ENCODE measurements around the gene ZBTB46.

The ZBTB46 gene

GRCh38 chr20:63765082-63765873, 65.8 kb downstream of the ZBTB46 start:
- TF ChIP-seq ZFX (IDR thresholded peaks at IDR 0.05; ENCODE audit: borderline replicate concordance) (no peak), CTCF (IDR thresholded peaks at IDR 0.05) (no peak)
- H3K27ac ChIP-seq: no peak overlapping the region

- H3K27ac ChIP-seq: no peak overlapping the region
- no peak for TF ChIP-seq ZFX (IDR thresholded peaks at IDR 0.05; ENCODE audit: borderline replicate concordance)
- no peak for TF ChIP-seq CTCF (IDR thresholded peaks at IDR 0.05)
These were observed 71.6 kb downstream of the ZBTB46 start for GRCh38 chr20:63759377-63759901.

GRCh38 chr20:63758152-63758551, 72.9 kb downstream of the ZBTB46 start:
- TF ChIP-seq CTCF (IDR thresholded peaks at IDR 0.05): no peak
- TF ChIP-seq ZFX (IDR thresholded peaks at IDR 0.05; ENCODE audit: borderline replicate concordance): no peak
- H3K27ac ChIP-seq: no peak overlapping the region

GRCh38 chr20:63756648-63756991, 74.4 kb downstream of the ZBTB46 start:
- TF ChIP-seq CTCF (IDR thresholded peaks at IDR 0.05): no peak
- TF ChIP-seq ZFX (IDR thresholded peaks at IDR 0.05; ENCODE audit: borderline replicate concordance): no peak
- no peak overlapping the region for H3K27ac ChIP-seq

- TF ChIP-seq ZFX (IDR thresholded peaks at IDR 0.05; ENCODE audit: borderline replicate concordance): no peak
- no peak for TF ChIP-seq CTCF (IDR thresholded peaks at IDR 0.05)
- H3K27ac ChIP-seq: no peak overlapping the region
These were observed 75.0 kb downstream of the ZBTB46 start for GRCh38 chr20:63755933-63756647.

GRCh38 chr20:63754008-63754407, 77.1 kb downstream of the ZBTB46 start:
- no peak overlapping the region for H3K27ac ChIP-seq
- TF ChIP-seq ZFX (IDR thresholded peaks at IDR 0.05; ENCODE audit: borderline replicate concordance): no peak
- no peak for TF ChIP-seq CTCF (IDR thresholded peaks at IDR 0.05)

- TF ChIP-seq CTCF (IDR thresholded peaks at IDR 0.05) (no peak), ZFX (IDR thresholded peaks at IDR 0.05; ENCODE audit: borderline replicate concordance) (no peak)
- H3K27ac ChIP-seq: no peak overlapping the region
These were observed 77.7 kb downstream of the ZBTB46 start for GRCh38 chr20:63753381-63753780.

Data from 22Rv1 (cell line).